ENCODE measurements around the gene RSAD2. TPM values are rescaled to one million over a fixed set of nuclear protein-coding genes. Genes with fewer than 3 reads are reported as not detected.

RSAD2 gene
- total RNA-seq, 3 donors from 2014 or later = 2.8 to 4.3 (median 3.3) TPM

DNA sequence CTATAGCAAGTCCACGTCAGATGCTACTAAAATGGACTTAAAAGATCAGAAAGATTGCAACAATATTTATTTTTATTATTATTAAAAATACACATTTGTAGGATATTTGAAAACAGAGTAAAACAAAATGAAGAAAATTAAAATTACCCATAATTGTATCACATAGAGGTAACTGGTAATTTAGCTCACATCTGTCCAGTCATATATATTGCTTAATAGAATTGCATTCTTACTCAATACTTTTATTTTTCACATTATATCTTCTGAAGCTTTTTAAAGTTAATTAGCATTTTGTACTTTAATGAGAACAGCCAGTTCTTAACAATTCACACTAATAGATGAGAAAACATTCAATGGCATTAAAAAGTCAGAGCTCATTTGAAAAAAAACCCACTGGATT lies 28.1 kb downstream of the RSAD2 start:
- Mint-ChIP-seq H3K27me3 (ENCODE audit: low read depth) (no peaks in the 10 kb centered on the region), H3K36me3 (ENCODE audit: insufficient read depth) (peaks cover 20% of the 10 kb centered on the region), H3K9me3 (peaks cover 21% of the 10 kb centered on the region), H3K4me1 (ENCODE audit: low read depth) (peaks cover 53% of the 10 kb centered on the region), H3K4me3 (no peak overlapping the region)
- ATAC-seq = no peak
- no peak for DNase-seq

DNA sequence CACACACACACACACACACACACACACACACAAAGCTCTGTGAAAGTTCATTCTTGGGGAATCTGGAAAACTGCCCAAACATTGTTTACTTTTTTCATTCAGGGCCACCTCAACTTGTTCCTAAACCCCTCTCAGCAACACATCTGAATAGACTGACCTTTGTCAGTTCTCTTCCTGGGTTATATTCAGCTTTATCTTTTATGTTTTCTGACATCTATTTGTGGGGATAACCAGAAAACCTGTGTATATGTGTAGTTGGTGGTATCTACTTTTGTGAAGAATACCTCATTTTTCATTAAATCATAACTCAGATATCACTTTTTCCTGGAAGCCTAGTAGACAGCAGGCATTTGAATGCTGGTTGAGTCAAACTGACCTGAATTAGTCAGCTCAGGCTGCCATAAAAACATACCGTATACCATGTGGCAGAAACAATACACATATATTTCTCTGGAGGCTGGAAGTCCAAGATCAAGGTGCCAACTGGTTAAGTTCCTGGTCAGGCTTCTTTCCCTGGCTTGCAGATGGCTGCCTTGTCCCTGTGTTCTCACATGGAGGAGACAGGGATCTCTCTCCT lies 28.7 kb downstream of the RSAD2 start:
- H3K4me3 Mint-ChIP-seq = no peak overlapping the region
- peaks cover 21% of the 10 kb centered on the region for H3K9me3 Mint-ChIP-seq

DNA sequence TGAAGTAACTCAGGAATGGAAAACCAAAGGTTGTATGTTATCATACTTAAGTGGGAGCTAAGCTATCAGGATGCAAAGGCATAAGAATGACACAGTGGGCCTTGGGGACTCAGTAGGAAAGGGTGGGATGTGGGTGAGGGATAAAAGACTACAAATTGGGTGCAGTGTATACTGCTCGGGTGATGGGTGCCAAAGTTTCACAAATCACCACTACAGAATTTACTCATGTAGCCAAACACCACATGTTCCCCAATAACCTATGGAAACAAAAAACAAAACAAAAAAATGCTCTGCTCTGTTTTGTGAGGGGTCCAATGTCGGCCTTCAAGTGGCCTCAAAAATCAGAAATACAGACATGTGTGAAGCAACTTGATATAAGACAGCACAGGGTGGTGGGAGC lies 30.7 kb downstream of the RSAD2 start:
- Mint-ChIP-seq H3K36me3 (ENCODE audit: insufficient read depth) (peaks cover 6% of the 10 kb centered on the region), H3K4me3 (no peak overlapping the region)
- no peak for ATAC-seq

More for the DNA sequence above, 28.7 kb downstream of the RSAD2 start:
- H3K27me3 Mint-ChIP-seq (ENCODE audit: low read depth) = no peaks in the 10 kb centered on the region
- H3K36me3 Mint-ChIP-seq (ENCODE audit: insufficient read depth) = peaks cover 18% of the 10 kb centered on the region
- peak; percentile 76 to 77 for ATAC-seq
- H3K4me1 Mint-ChIP-seq (ENCODE audit: low read depth) = peaks cover 59% of the 10 kb centered on the region
- DNase-seq = no peak

DNA sequence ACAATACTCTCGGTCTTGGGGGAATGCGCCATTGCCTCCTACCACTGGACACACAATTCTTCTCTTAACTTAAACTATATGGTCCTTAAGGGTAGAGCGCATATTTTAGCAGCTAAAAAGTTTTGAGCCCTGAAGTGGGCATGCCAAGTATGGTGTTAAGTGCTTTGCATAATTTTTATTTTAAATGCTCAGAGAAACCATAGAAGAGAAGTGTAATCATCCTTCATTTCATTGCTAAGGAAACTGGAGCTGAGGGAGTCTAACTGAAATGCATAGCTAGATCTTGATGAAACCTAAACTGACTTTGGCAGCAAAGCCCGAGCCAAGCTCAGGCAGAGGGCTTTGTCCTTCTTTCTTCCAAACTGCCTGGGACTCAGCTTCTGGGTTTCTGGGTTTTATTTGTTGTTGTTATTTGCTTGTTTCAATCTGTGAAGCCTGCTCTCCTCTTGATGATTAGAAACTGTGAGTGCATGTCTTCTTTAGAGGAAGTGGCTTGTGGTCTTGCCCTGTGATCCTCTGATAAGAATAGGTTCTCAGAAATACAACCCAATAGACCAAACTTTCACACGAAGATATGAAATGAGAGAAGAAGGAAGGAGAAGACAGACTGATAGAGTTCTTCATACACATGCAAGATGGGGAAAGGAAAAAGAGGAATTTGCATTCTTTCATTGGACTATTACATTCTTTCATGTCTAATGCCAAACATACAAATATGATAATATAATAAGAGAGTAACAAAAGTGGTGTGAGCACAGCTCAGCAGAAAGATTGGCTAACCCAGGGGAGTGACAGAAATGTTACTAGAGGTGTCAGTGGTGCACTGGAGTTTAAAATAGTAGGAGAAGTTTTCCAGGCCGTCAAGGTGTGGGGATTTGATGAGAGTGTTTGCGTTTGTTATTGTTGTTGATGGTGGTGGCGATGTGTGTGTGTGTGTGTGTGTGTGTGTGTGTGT lies 32.1 kb downstream of the RSAD2 start:
- H3K36me3 Mint-ChIP-seq (ENCODE audit: insufficient read depth) = no peaks in the 10 kb centered on the region
- DNase-seq = no peak
- ATAC-seq = peak; percentile 35 to 49

More for the DNA sequence above, 30.7 kb downstream of the RSAD2 start:
- DNase-seq = no peak
- Mint-ChIP-seq H3K9me3 (peaks cover 3% of the 10 kb centered on the region), H3K27me3 (ENCODE audit: low read depth) (no peaks in the 10 kb centered on the region), H3K4me1 (ENCODE audit: low read depth) (peaks cover 79% of the 10 kb centered on the region)

DNA sequence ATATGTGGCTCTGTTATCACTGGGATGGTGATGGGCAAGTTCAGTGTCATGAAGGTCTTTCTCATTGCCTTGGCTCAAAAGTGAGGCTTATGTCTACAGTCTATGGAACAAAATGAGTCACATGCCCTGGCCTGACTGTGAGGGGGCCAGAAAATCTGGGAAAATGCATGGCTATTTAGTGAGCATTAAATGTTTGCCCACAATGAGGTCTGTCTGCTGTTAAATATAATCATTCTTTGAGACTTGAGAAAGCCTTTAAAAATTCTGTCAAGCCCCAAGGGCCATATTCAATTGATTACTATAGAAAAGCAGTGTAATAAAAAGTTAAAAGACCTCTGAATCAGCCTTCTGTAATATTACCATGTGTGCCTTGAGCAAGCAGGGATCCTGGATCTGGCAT lies 34.1 kb downstream of the RSAD2 start:
- ATAC-seq (no peak), DNase-seq (no peak)
- H3K4me3 Mint-ChIP-seq = peak overlapping the region; percentile 45
- no peaks in the 10 kb centered on the region for H3K27me3 Mint-ChIP-seq (ENCODE audit: low read depth)
- no peaks in the 10 kb centered on the region for H3K9me3 Mint-ChIP-seq
- H3K36me3 Mint-ChIP-seq (ENCODE audit: insufficient read depth) = no peaks in the 10 kb centered on the region
- H3K4me1 Mint-ChIP-seq (ENCODE audit: low read depth) = peaks cover 91% of the 10 kb centered on the region

More for the DNA sequence above, 32.1 kb downstream of the RSAD2 start:
- Mint-ChIP-seq H3K4me3 (peak overlapping the region; percentile 69), H3K27me3 (ENCODE audit: low read depth) (no peaks in the 10 kb centered on the region), H3K4me1 (ENCODE audit: low read depth) (peaks cover 88% of the 10 kb centered on the region), H3K9me3 (no peaks in the 10 kb centered on the region)

DNA sequence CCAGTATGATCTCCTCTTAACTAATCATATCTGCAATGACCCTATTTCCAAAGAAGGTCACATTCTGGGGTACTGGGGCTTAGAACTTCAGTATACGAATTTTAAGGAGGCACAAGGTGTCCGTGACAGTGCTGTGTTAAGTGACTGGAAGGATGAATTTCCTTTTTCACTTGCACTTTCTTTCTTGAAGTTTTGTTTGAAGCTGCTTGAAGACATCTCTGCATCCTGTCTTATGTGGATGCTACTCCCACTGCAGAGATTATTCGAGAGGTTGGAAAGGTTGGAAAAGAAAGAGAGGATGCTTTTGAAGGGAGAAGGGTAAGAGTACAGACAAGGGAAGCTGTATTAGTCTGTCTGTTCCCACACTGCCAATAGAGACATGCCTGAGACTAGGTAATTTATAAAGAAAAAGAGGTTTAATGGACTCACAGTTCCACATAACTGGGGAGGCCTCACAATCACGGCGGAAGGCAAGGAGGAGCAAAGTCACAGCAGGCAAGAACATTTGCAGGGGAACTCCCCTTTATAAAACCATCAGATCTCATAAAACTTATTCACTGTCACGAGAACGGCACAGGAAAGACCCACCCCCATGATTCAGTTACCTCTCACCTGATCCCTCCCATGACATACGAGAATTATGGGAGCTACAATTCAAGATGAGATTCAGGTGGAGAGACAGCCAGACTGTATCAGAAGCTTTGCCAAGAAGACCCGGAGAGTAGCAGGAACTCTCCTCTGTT lies 36.0 kb downstream of the RSAD2 start:
- Mint-ChIP-seq H3K36me3 (ENCODE audit: insufficient read depth) (no peaks in the 10 kb centered on the region), H3K27me3 (ENCODE audit: low read depth) (no peaks in the 10 kb centered on the region), H3K9me3 (no peaks in the 10 kb centered on the region), H3K4me1 (ENCODE audit: low read depth) (peaks cover 73% of the 10 kb centered on the region), H3K4me3 (peak overlapping the region; percentile 72)
- ATAC-seq = peak; percentile 35 to 46
- peak; percentile 54 for DNase-seq

DNA sequence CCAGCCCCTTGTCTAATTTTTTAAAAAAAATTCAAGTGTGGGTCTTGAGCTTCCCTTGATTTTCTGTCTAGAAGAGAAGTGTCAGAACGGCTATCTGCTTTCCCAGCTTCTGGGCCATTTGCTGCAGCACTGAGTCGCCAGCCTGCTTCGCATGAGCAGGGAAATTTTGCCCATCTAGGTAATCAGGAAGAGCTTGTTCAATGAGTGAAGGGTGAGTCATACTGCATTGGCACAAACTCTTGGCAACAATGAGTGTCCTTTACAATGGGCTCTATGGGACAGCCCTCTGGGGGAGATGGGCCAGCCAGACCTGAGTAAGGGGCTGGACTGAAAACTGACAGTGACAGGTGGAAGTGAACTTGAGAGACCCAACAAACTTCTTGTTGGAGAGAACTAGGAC lies 37.3 kb downstream of the RSAD2 start:
- Mint-ChIP-seq H3K36me3 (ENCODE audit: insufficient read depth) (no peaks in the 10 kb centered on the region), H3K4me3 (no peak overlapping the region), H3K27me3 (ENCODE audit: low read depth) (no peaks in the 10 kb centered on the region), H3K4me1 (ENCODE audit: low read depth) (peaks cover 71% of the 10 kb centered on the region), H3K9me3 (no peaks in the 10 kb centered on the region)
- no peak for ATAC-seq
- peak; percentile 25 for DNase-seq

DNA sequence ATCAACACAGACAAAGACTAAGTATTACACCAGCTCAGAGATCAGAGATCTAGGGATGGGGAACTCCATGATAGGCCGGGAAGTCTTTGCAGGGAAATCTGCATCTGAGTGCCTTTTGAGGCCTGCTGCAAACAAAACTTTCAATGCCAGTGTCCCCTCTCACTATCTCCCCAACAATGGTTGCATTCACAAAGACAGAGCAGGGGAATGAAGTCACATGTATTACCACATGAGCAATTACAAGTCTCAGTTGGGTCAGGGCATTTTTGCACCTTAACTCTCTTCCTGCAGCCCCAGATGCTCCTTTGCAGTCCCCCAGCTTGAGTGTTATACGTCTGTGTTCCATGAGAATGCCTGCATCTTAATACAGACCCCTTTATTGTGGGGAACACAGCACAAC lies 37.8 kb downstream of the RSAD2 start:
- no peak overlapping the region for H3K4me3 Mint-ChIP-seq

DNA sequence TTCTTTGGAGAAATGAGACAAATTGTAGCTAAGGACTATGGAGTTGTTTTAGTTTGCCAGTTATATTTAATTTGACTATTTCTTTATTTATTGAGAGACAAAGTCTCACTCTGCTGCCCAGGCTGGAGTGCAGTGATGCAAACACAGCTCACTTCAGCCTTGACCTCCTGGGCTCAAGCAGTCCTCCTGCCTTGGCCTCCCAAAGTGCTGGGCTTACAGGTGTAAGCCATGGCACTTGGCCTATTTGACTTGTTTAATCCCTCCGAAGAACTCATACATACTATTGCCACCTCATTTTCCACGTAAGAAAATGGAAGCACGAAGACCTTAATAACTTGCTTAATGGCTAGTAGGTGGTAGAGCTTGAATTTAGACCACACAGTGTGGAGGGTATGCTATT lies 38.6 kb downstream of the RSAD2 start:
- peak overlapping the region; percentile 70 for H3K4me3 Mint-ChIP-seq
- H3K9me3 Mint-ChIP-seq = no peaks in the 10 kb centered on the region
- H3K36me3 Mint-ChIP-seq (ENCODE audit: insufficient read depth) = no peaks in the 10 kb centered on the region
- H3K27me3 Mint-ChIP-seq (ENCODE audit: low read depth) = no peaks in the 10 kb centered on the region
- ATAC-seq = no peak
- no peak for DNase-seq
- H3K4me1 Mint-ChIP-seq (ENCODE audit: low read depth) = peaks cover 68% of the 10 kb centered on the region

More for the DNA sequence above, 37.8 kb downstream of the RSAD2 start:
- H3K27me3 Mint-ChIP-seq (ENCODE audit: low read depth) = no peaks in the 10 kb centered on the region
- no peak for ATAC-seq
- peaks cover 71% of the 10 kb centered on the region for H3K4me1 Mint-ChIP-seq (ENCODE audit: low read depth)
- no peaks in the 10 kb centered on the region for H3K36me3 Mint-ChIP-seq (ENCODE audit: insufficient read depth)
- H3K9me3 Mint-ChIP-seq = no peaks in the 10 kb centered on the region
- DNase-seq = no peak

DNA sequence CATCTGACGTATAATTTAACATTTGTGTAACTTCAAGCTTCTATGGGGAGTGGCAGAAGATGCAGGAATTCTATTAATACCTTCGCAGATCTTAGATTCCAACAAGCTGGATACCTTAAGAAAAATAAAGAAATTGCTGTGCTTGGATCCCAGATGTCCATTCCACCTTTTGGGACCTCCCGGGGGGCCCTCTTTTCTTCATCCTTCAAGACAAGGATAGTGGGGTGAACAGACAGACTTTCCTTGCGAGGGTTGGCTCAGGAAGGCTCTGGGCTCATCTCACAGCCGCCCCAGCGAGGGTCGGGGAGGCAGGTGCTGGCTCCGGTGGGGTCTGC lies 39.1 kb downstream of the RSAD2 start:
- ATAC-seq (no peak), DNase-seq (no peak)
- peak overlapping the region; percentile 70 for H3K4me3 Mint-ChIP-seq
- no peaks in the 10 kb centered on the region for H3K27me3 Mint-ChIP-seq (ENCODE audit: low read depth)
- H3K4me1 Mint-ChIP-seq (ENCODE audit: low read depth) = peaks cover 68% of the 10 kb centered on the region
- H3K9me3 Mint-ChIP-seq = no peaks in the 10 kb centered on the region
- no peaks in the 10 kb centered on the region for H3K36me3 Mint-ChIP-seq (ENCODE audit: insufficient read depth)

DNA sequence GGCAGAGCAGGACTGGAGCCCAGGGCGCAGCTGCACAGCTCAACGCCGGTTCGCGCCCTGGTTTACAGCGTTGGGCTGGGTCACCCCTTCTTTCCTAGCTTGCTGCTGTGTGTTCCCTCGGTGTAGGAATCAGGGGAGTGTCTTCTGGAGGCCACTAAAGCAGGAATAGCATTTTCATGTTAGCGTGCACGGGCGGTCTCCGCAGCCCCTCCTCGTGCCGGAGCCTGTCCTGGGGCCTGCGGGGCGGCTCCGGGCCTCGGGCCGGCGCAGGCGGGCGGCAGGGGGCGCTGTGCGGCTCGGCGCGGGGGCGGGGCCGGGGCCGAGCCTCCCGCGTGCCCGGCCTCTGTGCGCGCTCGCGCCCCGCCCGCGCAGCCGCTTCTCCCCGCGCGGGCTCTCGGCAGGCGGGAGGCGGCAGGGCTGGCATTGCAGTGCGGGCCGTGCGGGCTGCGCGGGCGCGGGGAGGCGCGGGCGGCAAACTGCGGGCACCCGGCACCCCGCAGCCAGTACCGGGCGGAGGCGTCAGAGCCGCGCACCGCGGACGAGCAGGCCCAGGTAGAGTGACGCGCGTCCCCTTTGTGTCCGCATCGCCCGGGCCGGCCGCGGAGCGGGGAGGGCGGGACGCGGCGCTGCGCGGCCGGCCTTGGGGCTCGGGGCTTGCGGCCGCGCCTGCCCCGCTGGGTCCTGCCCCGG lies 39.6 kb downstream of the RSAD2 start, which contains the start of gene RNF144A:
Gene RNF144A (plus strand): TSS at position 342 of the 690 bp plus-strand sequence. CDS start 79,515 bp downstream, outside the sequence.
- DNase-seq (peak; percentile 67), ATAC-seq (peak; percentile 75 to 78)
- peaks cover 69% of the 10 kb centered on the region for H3K4me1 Mint-ChIP-seq (ENCODE audit: low read depth)
- H3K9me3 Mint-ChIP-seq = no peaks in the 10 kb centered on the region
- H3K36me3 Mint-ChIP-seq (ENCODE audit: insufficient read depth) = no peaks in the 10 kb centered on the region
- H3K4me3 Mint-ChIP-seq = peak within 1 kb of the TSS; percentile 77
- H3K27me3 Mint-ChIP-seq (ENCODE audit: low read depth) = no peaks in the 10 kb centered on the region

DNA sequence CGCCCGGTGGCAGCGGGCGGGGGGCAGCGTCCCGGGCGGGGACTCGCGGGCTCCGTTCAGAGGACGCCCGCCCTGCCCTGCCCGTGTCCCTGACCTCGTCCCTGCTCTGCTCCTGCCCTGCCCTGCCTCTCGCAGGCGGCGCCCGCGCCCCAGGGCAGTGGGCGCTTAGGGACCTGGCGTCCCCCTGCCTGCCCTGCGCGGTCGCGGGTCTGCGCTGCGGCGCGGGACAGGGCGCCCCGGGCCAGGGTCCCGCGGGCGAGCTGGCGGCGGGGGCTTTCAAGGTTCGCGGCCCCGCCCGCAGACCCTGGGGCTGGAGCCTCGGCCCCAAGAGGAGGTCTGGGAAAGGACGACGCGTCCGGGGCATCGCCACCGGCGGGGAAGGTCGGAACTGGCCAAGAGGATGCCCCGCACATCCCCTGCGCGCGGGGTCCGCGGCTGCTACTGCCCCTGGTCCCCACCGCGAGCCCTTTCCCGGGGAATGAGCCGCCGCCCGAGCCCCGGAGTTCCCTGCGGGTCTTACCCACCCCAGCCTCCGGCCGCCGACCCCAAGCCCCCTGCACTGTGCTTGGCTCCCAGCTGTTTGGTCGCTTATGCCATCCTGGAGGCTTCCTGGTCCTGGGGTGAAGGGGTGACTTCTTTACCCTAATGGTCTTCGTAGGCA lies 40.3 kb downstream of the RSAD2 start:
- Mint-ChIP-seq H3K9me3 (no peaks in the 10 kb centered on the region), H3K4me3 (peak overlapping the region; percentile 77), H3K4me1 (ENCODE audit: low read depth) (peaks cover 67% of the 10 kb centered on the region), H3K27me3 (ENCODE audit: low read depth) (no peaks in the 10 kb centered on the region), H3K36me3 (ENCODE audit: insufficient read depth) (no peaks in the 10 kb centered on the region)
- ATAC-seq (peak; percentile 29 to 30), DNase-seq (no peak)

DNA sequence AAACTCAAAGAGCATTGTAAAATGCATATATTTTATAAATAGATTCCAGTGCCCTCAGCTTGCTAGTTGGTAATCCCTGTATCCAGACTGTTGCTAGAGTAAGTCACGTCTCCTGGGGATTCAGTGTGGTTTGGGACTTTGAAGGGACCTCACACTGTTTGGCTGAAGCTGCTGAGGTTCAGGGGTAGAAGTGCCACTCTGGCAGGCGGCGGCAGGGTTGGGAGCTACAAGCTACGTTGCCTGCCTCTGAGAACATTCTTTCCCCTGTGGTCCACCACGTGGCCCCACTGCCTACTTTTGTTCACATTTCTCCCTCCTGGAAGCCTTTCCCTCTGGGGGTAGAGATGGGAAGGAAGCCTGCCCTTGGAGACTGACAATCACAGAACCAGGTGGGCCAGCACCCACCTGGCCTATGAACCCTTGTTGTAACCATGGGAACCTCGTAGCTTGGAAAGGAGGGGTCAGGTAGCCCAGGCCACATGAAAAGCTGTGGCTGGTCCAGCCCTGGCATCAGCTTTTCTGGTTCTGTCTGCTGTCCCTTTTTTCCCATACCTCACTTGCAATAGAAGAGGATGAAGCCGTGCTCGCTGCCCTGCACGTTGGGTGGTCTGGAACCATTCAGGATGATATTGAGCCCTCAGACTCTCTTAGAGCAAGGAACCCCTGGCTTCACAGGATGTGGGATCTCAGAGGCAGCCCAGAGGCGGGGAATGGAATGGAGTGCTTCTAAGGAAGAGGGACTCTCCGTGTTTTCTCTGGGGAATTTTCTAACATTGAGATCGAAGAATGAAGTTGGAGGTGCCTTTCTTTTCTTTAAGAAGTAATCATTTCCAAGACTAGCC lies 42.5 kb downstream of the RSAD2 start:
- peaks cover 72% of the 10 kb centered on the region for H3K4me1 Mint-ChIP-seq (ENCODE audit: low read depth)
- ATAC-seq (no peak), DNase-seq (no peak)
- H3K9me3 Mint-ChIP-seq = no peaks in the 10 kb centered on the region
- H3K27me3 Mint-ChIP-seq (ENCODE audit: low read depth) = no peaks in the 10 kb centered on the region
- no peak overlapping the region for H3K4me3 Mint-ChIP-seq
- peaks cover 5% of the 10 kb centered on the region for H3K36me3 Mint-ChIP-seq (ENCODE audit: insufficient read depth)

All from activated T-cell treated with anti-CD3 and anti-CD28 coated beads, Interleukin-2, amount 50 U/mL, for 4 hours (primary cell).